Mesothelial cell of epicardium (in vitro differentiated cells): ENCODE data around the gene GALNT15. TPM values are rescaled to one million over a fixed set of nuclear protein-coding genes. Genes with fewer than 3 reads are reported as not detected.

Experiments used
- DNase-seq, 2 experiments: peaks; one replicate each; pipeline ENCODE4 v3.0.0; 2021; ENCODE audit warnings: low spot score in 2 of 2; ENCODE audit not compliant: unreplicated experiment in 2 of 2
- H3K27ac Mint-ChIP-seq: 2 replicates; pipeline ENCODE4 v1.8.0; 2021; ENCODE audit warnings: mixed read lengths
- H3K27me3 Mint-ChIP-seq: 2 replicates; pipeline ENCODE4 v1.8.0; 2021; ENCODE audit warnings: low read depth, mixed read lengths
- H3K36me3 Mint-ChIP-seq: 2 replicates; pipeline ENCODE4 v1.8.0; 2021; ENCODE audit warnings: mixed read lengths
- H3K4me1 Mint-ChIP-seq: 2 replicates; pipeline ENCODE4 v1.8.0; 2021; ENCODE audit warnings: mixed read lengths
- H3K4me3 Mint-ChIP-seq: 2 replicates; pipeline ENCODE4 v1.8.0; 2021; ENCODE audit warnings: mild to moderate bottlenecking, moderate library complexity, mixed read lengths
- H3K9me3 Mint-ChIP-seq: 2 replicates; pipeline ENCODE4 v1.8.0; 2021; ENCODE audit warnings: mixed read lengths
- total RNA-seq: library from RNA; stranded (reverse); gene quantifications from 3 replicates; pipeline ENCODE4 v1.2.1, GENCODE V29; 2021
- TF ChIP-seq, protein P1 (sequence below): fragments of 200-600 bp; sonication (generic); IDR thresholded peaks from one replicate; pipeline ENCODE4 v1.5.0; 2021; ENCODE audit warnings: antibody characterized with exemption; ENCODE audit not compliant: unreplicated experiment

The GALNT15 gene
- total RNA-seq, 1 donor from 2014 or later, result 0.07 TPM

DNA sequence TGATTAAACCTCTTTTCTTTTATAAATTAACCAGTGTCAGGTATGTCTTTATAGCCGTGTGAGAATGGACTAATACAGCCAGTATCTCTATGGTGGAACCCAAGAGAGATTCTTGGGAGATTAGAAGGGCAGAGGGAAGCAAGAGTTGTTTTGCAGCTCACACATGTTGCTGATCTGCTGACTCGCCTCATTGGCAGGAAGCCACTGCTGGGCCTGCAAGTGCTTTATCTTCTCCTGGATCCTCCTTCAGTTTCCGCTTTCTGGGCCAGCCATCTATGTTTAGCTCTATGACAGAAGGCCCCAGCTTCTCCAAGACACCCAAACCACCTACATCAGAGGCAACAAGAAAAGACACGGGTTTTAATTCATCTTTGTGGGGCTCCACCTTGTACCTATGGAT is 23.4 kb upstream of the GALNT15 start:
- TF ChIP-seq, protein P1, sequence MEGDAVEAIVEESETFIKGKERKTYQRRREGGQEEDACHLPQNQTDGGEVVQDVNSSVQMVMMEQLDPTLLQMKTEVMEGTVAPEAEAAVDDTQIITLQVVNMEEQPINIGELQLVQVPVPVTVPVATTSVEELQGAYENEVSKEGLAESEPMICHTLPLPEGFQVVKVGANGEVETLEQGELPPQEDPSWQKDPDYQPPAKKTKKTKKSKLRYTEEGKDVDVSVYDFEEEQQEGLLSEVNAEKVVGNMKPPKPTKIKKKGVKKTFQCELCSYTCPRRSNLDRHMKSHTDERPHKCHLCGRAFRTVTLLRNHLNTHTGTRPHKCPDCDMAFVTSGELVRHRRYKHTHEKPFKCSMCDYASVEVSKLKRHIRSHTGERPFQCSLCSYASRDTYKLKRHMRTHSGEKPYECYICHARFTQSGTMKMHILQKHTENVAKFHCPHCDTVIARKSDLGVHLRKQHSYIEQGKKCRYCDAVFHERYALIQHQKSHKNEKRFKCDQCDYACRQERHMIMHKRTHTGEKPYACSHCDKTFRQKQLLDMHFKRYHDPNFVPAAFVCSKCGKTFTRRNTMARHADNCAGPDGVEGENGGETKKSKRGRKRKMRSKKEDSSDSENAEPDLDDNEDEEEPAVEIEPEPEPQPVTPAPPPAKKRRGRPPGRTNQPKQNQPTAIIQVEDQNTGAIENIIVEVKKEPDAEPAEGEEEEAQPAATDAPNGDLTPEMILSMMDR, result no peak
- Mint-ChIP-seq H3K27ac (no peak overlapping the region), H3K4me1 (peaks cover 5% of the 10 kb centered on the region), H3K9me3 (peaks cover 40% of the 10 kb centered on the region), H3K27me3 (peaks cover 3% of the 10 kb centered on the region), H3K36me3 (peaks cover 1% of the 10 kb centered on the region), H3K4me3 (no peak overlapping the region)
- no peak for DNase-seq

DNA sequence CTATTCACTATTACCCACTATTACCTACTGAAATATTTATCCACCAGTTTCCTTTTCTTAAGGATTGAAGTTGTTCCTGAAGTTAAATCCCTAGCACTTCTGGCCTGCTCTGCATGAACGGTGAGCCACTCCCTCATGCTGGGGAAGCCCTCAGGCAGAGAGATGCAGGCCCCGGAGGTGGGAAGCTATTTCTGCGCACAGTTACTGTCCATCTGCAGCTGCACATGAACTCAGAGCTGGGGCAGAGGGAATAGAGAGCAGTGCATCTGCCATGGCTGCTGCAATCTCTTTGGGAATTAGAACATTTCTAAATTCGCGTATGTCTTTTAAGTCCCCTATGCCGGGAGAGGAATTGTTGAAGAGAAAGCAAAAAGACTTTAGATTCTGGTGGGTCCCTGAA is 6.3 kb upstream of the GALNT15 start:
- TF ChIP-seq, protein P1, result no peak
- no peaks in the 10 kb centered on the region for H3K36me3 Mint-ChIP-seq
- peaks cover 18% of the 10 kb centered on the region for H3K27me3 Mint-ChIP-seq
- no peak overlapping the region for H3K4me3 Mint-ChIP-seq
- no peak for DNase-seq
- H3K4me1 Mint-ChIP-seq, result no peaks in the 10 kb centered on the region
- H3K9me3 Mint-ChIP-seq, result peaks cover 16% of the 10 kb centered on the region
- H3K27ac Mint-ChIP-seq, result no peak overlapping the region

DNA sequence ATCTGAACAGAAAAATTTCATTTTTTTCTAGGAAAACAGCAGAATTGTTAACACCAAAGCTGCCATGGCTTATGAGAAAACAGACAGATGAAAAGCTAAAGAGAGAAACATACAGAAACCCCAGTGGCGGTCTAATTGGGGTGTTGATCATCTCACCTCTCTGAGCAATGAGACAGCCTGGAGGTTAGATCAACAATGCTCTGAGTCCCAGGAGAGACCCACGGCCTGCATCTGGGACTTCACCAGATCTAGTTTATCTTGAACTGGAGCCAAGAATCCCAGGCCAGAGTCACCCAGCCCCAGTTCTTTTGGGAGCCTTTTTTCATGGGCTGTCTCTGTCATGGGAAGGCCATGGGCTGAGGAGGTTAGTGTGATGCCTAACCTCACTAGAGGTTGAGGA is 3.5 kb upstream of the GALNT15 start:
- Mint-ChIP-seq H3K27me3 (peaks cover 27% of the 10 kb centered on the region), H3K4me3 (no peak overlapping the region), H3K9me3 (peaks cover 5% of the 10 kb centered on the region), H3K4me1 (peaks cover 6% of the 10 kb centered on the region), H3K27ac (no peak overlapping the region), H3K36me3 (no peaks in the 10 kb centered on the region)
- TF ChIP-seq, protein P1, result no peak
- DNase-seq, result no peak

DNA sequence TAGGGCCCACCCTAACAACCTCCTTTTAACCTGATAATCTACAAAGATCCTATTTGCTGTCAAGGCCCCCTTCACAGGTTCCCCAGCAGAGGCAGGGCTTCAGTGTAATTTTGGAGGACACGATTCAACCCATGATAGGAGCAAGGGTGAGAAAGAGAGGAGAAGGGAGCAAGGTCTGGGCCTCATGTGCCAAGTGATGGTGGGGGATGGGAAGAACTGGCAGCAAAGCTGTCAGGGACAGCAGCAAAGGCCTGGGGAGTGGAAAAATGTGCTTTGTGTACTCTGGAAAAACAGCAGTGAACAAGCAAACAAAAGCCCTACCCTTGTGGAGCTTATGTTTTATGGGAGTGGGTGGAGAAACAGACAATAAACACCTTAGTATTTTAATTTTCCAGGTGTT is 2.7 kb upstream of the GALNT15 start:
- Mint-ChIP-seq H3K4me1 (peaks cover 6% of the 10 kb centered on the region), H3K36me3 (no peaks in the 10 kb centered on the region), H3K27ac (no peak overlapping the region), H3K4me3 (no peak overlapping the region), H3K9me3 (peaks cover 5% of the 10 kb centered on the region), H3K27me3 (peaks cover 35% of the 10 kb centered on the region)
- DNase-seq, result no peak
- TF ChIP-seq, protein P1, result no peak

DNA sequence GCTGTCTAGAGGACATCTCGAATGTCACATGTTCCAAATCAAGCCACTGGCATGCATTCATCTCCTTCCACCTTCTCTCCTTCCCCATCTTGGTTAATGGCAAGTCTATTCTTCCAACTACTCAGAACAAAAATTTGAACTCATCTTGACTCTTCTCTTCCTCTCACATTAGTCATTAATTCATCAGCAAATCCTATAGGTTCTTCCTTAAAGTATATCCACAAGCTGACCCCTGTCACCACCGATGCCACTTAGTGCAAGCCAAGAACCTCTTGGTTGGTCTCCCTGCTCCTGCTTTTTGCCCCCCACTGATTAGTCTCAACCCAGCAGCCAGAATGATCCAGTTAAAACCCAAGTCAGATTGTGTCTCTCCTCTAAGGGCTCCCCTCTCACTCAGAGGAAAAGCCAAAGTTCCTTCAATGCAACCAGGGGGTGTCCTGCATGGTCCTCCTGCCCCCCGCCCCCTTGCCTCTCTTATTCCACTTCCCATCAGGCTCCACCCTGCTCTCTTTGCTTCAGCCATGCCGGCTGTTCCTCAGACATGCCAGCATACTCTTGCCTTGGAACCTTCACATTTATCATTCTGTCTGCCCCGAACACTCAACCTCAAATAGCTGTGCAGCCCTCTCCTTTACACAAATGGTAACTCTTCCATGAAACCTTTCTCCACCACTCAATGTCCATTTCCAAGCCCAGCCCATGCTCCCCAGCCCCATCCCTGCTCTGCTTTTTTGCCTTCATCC is 1.0 kb upstream of the GALNT15 start:
- TF ChIP-seq, protein P1, result no peak

More for the DNA sequence above, 1.0 kb upstream of the GALNT15 start:
- Mint-ChIP-seq H3K4me1 (peaks cover 6% of the 10 kb centered on the region), H3K27ac (no peak overlapping the region), H3K36me3 (no peaks in the 10 kb centered on the region), H3K9me3 (peaks cover 5% of the 10 kb centered on the region), H3K27me3 (peaks cover 50% of the 10 kb centered on the region), H3K4me3 (no peak overlapping the region)
- DNase-seq, result no peak
